ENCODE measurements around the gene BANP. TPM values are rescaled to one million over a fixed set of nuclear protein-coding genes. Genes with fewer than 3 reads are reported as not detected.
A peak's percentile ranks its signal among the peaks of the same experiment; 100 is the strongest.
"Not testable (repeated sequence)": the region's sequence is repeated elsewhere in the genome, so short reads cannot be mapped to it uniquely, and the experiment has no call there.

The BANP gene
- polyA plus RNA-seq, 4 donors, result 10.5 to 15.7 (median 11.6) TPM

DNA sequence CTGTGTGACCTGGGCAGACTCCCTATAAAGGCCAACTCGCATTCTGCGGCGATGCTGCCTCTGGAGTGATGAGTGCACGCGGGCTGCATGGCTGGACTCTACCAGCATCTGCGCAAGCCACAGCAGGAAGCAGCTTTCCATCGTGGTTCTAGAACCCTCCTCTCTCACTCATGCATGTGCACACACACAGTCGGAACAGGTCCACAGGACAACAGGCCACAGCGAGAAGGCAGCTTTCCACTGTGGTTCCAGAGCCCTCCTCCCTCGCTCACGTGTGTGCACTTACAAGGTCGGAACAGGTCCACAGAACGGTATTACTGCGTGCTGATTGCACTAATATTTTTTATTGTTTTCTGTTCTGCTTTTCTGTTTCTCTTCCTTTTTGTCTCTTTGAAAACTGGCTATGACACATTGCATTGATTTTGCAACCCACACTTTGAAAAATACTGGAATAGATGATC is 92.9 kb downstream of the BANP start:
- not testable (repeated sequence) for H3K4me3 ChIP-seq (ENCODE audit: low read depth in 1 of 3, low read length in 3 of 3); H3K27me3 ChIP-seq (ENCODE audit: control insufficient read depth in 3 of 3, insufficient read depth in 3 of 3, low read length in 3 of 3); H3K27ac ChIP-seq (ENCODE audit: low read depth in 1 of 3, low read length in 2 of 3); DNase-seq; FAIRE-seq; H3K9me3 ChIP-seq (ENCODE audit: control insufficient read depth in 2 of 2, insufficient read depth in 1 of 2, low read depth in 1 of 2, low read length in 1 of 2); H3K4me1 ChIP-seq (ENCODE audit: control insufficient read depth in 3 of 3, insufficient read depth in 2 of 3, low read depth in 1 of 3, low read length in 2 of 3)
- H3K36me3 ChIP-seq (ENCODE audit: control insufficient read depth in 3 of 3, insufficient read depth in 2 of 3, low read depth in 1 of 3, low read length in 3 of 3), result peaks cover 0 to 33% (median 2%) of the 10 kb centered on the region in 3 donors
- whole genome bisulfite sequencing, 3 donors, result 86 to 95% (median 93%) methylated on average over 14 of the region's 14 CpGs

DNA sequence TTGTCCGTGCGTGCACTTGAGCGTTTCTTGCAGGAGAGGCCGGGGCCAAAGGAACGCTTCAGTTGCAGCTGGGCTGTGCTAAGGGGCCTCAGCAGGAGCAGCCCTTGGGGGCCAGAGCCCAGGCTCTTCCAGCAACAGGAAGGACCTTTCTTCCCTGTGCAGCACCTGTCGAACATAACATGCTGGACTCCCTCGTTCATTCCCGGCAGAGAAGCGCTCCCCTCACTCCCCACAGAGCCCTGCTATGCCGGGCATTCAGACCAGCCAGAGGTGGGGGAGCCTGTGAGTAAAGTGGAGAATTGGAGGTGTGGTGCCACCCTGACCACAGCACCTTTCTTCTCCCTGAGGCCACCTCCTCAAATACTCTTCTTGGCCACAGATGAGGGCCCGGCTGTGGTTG is 94.1 kb downstream of the BANP start:
- H3K4me1 ChIP-seq (ENCODE audit: control insufficient read depth in 3 of 3, insufficient read depth in 2 of 3, low read depth in 1 of 3, low read length in 2 of 3); H3K4me3 ChIP-seq (ENCODE audit: low read depth in 1 of 3, low read length in 3 of 3); H3K9me3 ChIP-seq (ENCODE audit: control insufficient read depth in 2 of 2, insufficient read depth in 1 of 2, low read depth in 1 of 2, low read length in 1 of 2); H3K27ac ChIP-seq (ENCODE audit: low read depth in 1 of 3, low read length in 2 of 3); FAIRE-seq; DNase-seq; H3K27me3 ChIP-seq (ENCODE audit: control insufficient read depth in 3 of 3, insufficient read depth in 3 of 3, low read length in 3 of 3): not testable (repeated sequence)
- WGBS, 3 donors, result 87 to 95% (median 93%) methylated on average over 10 to 11 of the region's 11 CpGs
- peaks cover 0 to 40% (median 1%) of the 10 kb centered on the region in 3 donors for H3K36me3 ChIP-seq (ENCODE audit: control insufficient read depth in 3 of 3, insufficient read depth in 2 of 3, low read depth in 1 of 3, low read length in 3 of 3)

DNA sequence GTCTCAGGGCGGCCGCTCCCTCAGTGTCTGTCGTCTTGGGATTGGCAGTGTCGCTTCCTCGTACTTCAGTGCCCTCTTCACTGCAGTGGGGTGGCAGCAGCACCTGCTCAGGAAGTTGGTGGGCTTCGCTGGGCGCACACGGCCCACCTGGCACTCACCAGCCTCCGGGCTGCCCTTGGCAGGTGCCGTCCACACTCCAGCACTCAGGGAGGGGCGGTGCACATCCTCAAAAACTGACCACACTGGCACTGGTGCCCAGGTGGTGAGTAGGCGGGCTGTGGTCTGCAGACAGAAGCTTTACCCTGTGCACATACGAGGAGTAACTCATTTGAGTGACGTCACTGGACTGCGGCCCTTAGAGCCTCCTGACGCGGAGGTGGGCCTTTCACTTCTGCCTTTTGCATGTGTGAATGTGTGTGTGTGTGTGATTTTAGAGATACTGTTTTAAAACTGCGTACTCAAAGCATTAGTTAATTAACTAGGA is 94.6 kb downstream of the BANP start:
- peak overlapping the region in 1 of 3 donors; percentile 72 for H3K27ac ChIP-seq (ENCODE audit: low read depth in 1 of 3, low read length in 2 of 3)
- H3K36me3 ChIP-seq (ENCODE audit: control insufficient read depth in 3 of 3, insufficient read depth in 2 of 3, low read depth in 1 of 3, low read length in 3 of 3), result peaks cover 0 to 44% (median 5%) of the 10 kb centered on the region in 3 donors
- no peak overlapping the region for H3K4me3 ChIP-seq (ENCODE audit: low read depth in 1 of 3, low read length in 3 of 3)
- H3K27me3 ChIP-seq (ENCODE audit: control insufficient read depth in 3 of 3, insufficient read depth in 3 of 3, low read length in 3 of 3), result no peaks in the 10 kb centered on the region
- DNase-seq (no peak), FAIRE-seq (no peak)
- 86 to 96% (median 95%) methylated on average over 18 of the region's 18 CpGs for WGBS, 3 donors
- H3K9me3 ChIP-seq (ENCODE audit: control insufficient read depth in 2 of 2, insufficient read depth in 1 of 2, low read depth in 1 of 2, low read length in 1 of 2), result no peaks in the 10 kb centered on the region
- H3K4me1 ChIP-seq (ENCODE audit: control insufficient read depth in 3 of 3, insufficient read depth in 2 of 3, low read depth in 1 of 3, low read length in 2 of 3), result no peaks in the 10 kb centered on the region

DNA sequence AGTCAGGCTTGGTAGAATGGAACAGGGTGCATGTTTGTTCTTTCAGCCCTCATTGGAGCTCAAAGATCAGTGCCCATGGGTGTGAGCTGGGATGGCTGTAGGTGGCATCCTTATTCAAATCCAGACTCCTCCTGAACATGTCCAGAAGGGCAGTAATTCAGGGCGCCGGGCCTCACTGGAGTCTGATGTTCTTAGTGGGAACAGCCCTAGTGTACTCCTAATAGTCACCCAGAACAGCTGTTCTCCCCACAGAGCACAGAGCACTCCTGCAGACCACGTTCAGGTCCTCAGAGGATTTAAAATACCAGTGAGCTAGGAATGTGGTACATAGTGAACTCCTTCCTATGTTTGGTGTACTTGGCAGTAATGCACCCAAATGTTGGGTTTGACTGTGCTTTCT is 96.2 kb downstream of the BANP start:
- Histone ChIP-seq H3K27ac (ENCODE audit: low read depth in 1 of 3, low read length in 2 of 3) (no peak overlapping the region), H3K4me3 (ENCODE audit: low read depth in 1 of 3, low read length in 3 of 3) (no peak overlapping the region), H3K4me1 (ENCODE audit: control insufficient read depth in 3 of 3, insufficient read depth in 2 of 3, low read depth in 1 of 3, low read length in 2 of 3) (no peaks in the 10 kb centered on the region), H3K36me3 (ENCODE audit: control insufficient read depth in 3 of 3, insufficient read depth in 2 of 3, low read depth in 1 of 3, low read length in 3 of 3) (peaks cover 2 to 46% (median 7%) of the 10 kb centered on the region in 3 donors), H3K9me3 (ENCODE audit: control insufficient read depth in 2 of 2, insufficient read depth in 1 of 2, low read depth in 1 of 2, low read length in 1 of 2) (no peaks in the 10 kb centered on the region), H3K27me3 (ENCODE audit: control insufficient read depth in 3 of 3, insufficient read depth in 3 of 3, low read length in 3 of 3) (no peaks in the 10 kb centered on the region)
- DNase-seq, result no peak
- no peak for FAIRE-seq
- 88 to 98% (median 93%) methylated on average over 3 of the region's 3 CpGs for WGBS, 3 donors

DNA sequence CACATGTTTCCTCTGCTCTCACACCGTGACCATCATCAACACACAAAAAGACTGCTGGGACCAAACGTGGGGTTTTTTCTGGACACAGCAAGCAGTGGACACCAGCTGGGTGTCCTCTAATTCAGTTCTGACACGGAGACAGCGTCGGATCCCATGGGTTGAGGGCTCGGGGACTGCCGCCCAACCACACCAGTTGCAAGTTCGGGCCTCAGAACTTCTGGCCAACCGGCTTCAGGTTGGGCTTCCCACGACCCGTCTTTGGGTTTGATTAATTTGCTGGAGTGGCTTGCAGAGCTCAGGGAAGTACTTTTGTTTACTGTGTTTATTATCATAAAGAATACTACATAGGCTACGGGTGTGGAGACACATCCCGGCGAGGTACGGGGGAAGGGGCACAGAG is 97.8 kb downstream of the BANP start:
- FAIRE-seq, result no peak

DNA sequence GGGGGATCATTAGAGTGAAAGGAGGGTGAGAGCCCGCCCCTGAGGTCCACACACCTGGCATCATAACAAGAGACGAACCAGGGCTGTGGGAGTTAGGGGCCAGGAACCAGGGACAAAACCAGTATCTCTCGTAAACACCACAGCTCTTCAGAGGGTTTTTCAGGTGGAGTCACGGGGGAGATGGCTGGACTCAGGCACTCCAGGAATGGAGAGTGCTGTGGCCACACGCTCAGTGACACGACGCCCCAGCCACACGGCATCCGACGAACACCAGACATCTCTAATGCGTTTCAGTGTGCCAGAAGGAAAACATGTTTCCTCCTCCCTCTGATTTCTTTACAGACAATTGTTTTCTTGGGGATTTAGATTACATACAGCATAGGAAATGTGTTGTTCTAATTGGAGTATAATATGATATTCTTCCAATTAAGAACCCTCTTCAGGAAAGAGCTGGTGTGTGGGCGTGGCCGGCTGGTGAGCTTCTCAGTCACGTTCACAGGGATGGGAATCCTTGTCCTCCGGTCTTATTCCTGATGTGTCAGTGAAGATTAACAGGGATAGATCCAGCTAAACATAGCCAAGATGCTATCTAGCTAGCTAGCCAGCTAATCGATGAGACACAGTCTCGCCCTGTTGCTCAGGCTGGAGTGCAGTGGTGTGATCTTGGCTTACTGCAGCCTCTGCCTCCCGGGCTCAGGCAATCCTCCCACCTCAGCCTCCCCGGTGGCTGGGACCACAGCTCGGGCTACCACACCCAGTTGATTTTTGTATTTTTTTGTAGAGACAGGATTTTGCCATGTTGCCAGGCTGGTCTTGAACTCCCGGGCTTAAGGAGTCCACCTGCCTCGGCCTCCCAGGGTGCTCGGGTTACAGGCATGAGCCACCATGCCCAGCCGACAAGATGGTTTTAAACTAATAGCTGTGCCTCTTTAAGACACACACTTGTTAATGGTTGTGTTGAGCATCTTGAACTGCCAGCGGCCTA is 98.6 kb downstream of the BANP start:
- no peak for FAIRE-seq
- 91 to 96% (median 94%) methylated on average over 25 of the region's 25 CpGs for WGBS, 3 donors

More for the DNA sequence above, 97.8 kb downstream of the BANP start:
- 86 to 90% (median 89%) methylated on average over 15 of the region's 15 CpGs for WGBS, 3 donors
- DNase-seq, result no peak
- H3K4me1 ChIP-seq (ENCODE audit: control insufficient read depth in 3 of 3, insufficient read depth in 2 of 3, low read depth in 1 of 3, low read length in 2 of 3), result no peaks in the 10 kb centered on the region
- H3K4me3 ChIP-seq (ENCODE audit: low read depth in 1 of 3, low read length in 3 of 3), result no peak overlapping the region
- H3K27ac ChIP-seq (ENCODE audit: low read depth in 1 of 3, low read length in 2 of 3), result no peak overlapping the region
- peaks cover 2 to 46% (median 9%) of the 10 kb centered on the region in 3 donors for H3K36me3 ChIP-seq (ENCODE audit: control insufficient read depth in 3 of 3, insufficient read depth in 2 of 3, low read depth in 1 of 3, low read length in 3 of 3)
- no peaks in the 10 kb centered on the region for H3K27me3 ChIP-seq (ENCODE audit: control insufficient read depth in 3 of 3, insufficient read depth in 3 of 3, low read length in 3 of 3)
- no peaks in the 10 kb centered on the region for H3K9me3 ChIP-seq (ENCODE audit: control insufficient read depth in 2 of 2, insufficient read depth in 1 of 2, low read depth in 1 of 2, low read length in 1 of 2)

DNA sequence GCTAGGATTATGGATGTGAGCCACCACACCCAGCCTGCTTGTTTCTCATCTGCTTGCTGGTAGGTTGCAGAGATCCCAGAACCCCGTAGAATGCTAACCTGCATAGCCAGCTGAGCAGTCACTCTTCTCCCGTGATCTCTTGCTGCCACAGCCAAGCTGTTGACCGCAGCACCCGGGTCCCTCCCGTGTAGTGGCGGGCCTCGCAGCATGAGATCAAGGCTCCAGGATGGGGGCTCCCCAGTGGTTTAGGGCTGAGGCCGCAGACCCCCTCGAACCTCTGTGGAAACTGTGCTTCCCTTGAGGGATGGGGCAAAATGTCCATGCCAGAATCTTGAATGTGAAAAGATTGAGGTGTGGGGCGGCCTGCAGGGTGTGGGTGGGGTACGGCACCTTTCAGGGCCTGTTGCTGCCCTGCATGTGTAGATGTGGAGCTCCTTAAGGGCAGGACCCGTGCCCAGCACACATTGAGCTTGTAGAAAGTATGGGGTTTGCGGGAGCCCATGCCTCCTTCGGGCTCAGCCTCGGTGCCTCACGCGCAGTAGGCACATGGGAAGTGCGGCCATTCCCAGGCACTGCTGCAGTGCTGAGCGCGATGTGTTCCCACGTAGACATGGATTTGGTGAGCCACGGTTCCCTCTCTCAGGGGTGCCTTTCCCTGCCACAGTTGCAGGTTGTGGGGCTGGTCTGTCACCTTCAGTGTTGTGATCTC is 99.9 kb downstream of the BANP start:
- 96 to 98% (median 97%) methylated on average over 22 of the region's 22 CpGs for WGBS, 3 donors
- Histone ChIP-seq H3K9me3 (ENCODE audit: control insufficient read depth in 2 of 2, insufficient read depth in 1 of 2, low read depth in 1 of 2, low read length in 1 of 2) (no peaks in the 10 kb centered on the region), H3K27ac (ENCODE audit: low read depth in 1 of 3, low read length in 2 of 3) (no peak overlapping the region), H3K4me1 (ENCODE audit: control insufficient read depth in 3 of 3, insufficient read depth in 2 of 3, low read depth in 1 of 3, low read length in 2 of 3) (no peaks in the 10 kb centered on the region), H3K4me3 (ENCODE audit: low read depth in 1 of 3, low read length in 3 of 3) (no peak overlapping the region), H3K36me3 (ENCODE audit: control insufficient read depth in 3 of 3, insufficient read depth in 2 of 3, low read depth in 1 of 3, low read length in 3 of 3) (peaks cover 2 to 42% (median 9%) of the 10 kb centered on the region in 3 donors), H3K27me3 (ENCODE audit: control insufficient read depth in 3 of 3, insufficient read depth in 3 of 3, low read length in 3 of 3) (no peaks in the 10 kb centered on the region)
- no peak for DNase-seq
- no peak for FAIRE-seq

More for the DNA sequence above, 98.6 kb downstream of the BANP start:
- no peaks in the 10 kb centered on the region for H3K9me3 ChIP-seq (ENCODE audit: control insufficient read depth in 2 of 2, insufficient read depth in 1 of 2, low read depth in 1 of 2, low read length in 1 of 2)
- no peak overlapping the region for H3K27ac ChIP-seq (ENCODE audit: low read depth in 1 of 3, low read length in 2 of 3)
- no peak for DNase-seq
- H3K27me3 ChIP-seq (ENCODE audit: control insufficient read depth in 3 of 3, insufficient read depth in 3 of 3, low read length in 3 of 3), result no peaks in the 10 kb centered on the region
- no peak overlapping the region for H3K4me3 ChIP-seq (ENCODE audit: low read depth in 1 of 3, low read length in 3 of 3)
- H3K36me3 ChIP-seq (ENCODE audit: control insufficient read depth in 3 of 3, insufficient read depth in 2 of 3, low read depth in 1 of 3, low read length in 3 of 3), result peaks cover 2 to 48% (median 9%) of the 10 kb centered on the region in 3 donors
- H3K4me1 ChIP-seq (ENCODE audit: control insufficient read depth in 3 of 3, insufficient read depth in 2 of 3, low read depth in 1 of 3, low read length in 2 of 3), result no peaks in the 10 kb centered on the region

DNA sequence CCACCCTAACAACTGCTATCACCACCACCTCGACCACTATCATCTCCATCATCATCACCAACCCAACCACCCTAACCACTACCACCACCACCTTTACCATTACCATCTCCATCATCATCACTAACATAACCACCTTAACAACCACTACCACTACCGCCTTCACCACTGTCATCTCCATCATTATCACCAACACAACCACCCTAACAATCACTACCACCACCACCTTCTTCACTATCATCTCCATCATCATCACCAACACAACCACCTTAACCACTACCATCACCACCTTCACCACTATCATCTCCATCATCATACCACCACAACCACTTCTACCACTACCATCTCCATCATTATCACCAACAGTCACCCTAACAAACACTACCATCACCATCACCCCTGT is 101.4 kb downstream of the BANP start:
- no peak for FAIRE-seq
- Histone ChIP-seq H3K9me3 (ENCODE audit: control insufficient read depth in 2 of 2, insufficient read depth in 1 of 2, low read depth in 1 of 2, low read length in 1 of 2) (no peaks in the 10 kb centered on the region), H3K4me1 (ENCODE audit: control insufficient read depth in 3 of 3, insufficient read depth in 2 of 3, low read depth in 1 of 3, low read length in 2 of 3) (no peaks in the 10 kb centered on the region), H3K27ac (ENCODE audit: low read depth in 1 of 3, low read length in 2 of 3) (no peak overlapping the region), H3K4me3 (ENCODE audit: low read depth in 1 of 3, low read length in 3 of 3) (no peak overlapping the region), H3K36me3 (ENCODE audit: control insufficient read depth in 3 of 3, insufficient read depth in 2 of 3, low read depth in 1 of 3, low read length in 3 of 3) (peaks cover 2 to 42% (median 9%) of the 10 kb centered on the region in 3 donors), H3K27me3 (ENCODE audit: control insufficient read depth in 3 of 3, insufficient read depth in 3 of 3, low read length in 3 of 3) (no peaks in the 10 kb centered on the region)
- WGBS, 3 donors, result 68 to 97% (median 73%) methylated on average over 2 of the region's 2 CpGs
- no peak for DNase-seq
